Measurements from ENCODE around the gene LMO4. TPM values are rescaled to one million over a fixed set of nuclear protein-coding genes. Genes with fewer than 3 reads are reported as not detected.

Gene LMO4
- total RNA-seq, 1 donor: 61.9 TPM

- DNase-seq (ENCODE audit: insufficient read length, low spot score, missing footprints): no peak
- Histone ChIP-seq H3K4me2 (ENCODE audit: insufficient read depth, low read length) (no peak overlapping the region), H2AFZ (ENCODE audit: low read length) (no peak overlapping the region), H3K79me2 (ENCODE audit: insufficient read depth, low read length) (no peaks in the 10 kb centered on the region), H3K27ac (ENCODE audit: low read depth, low read length) (no peak overlapping the region), H3K36me3 (ENCODE audit: insufficient read depth, low read length) (no peaks in the 10 kb centered on the region), H3K9me3 (ENCODE audit: low read depth, low read length) (no peaks in the 10 kb centered on the region), H4K20me1 (ENCODE audit: insufficient read depth, low read length) (no peaks in the 10 kb centered on the region), H3K4me1 (ENCODE audit: insufficient read depth, low read length) (peaks cover 3% of the 10 kb centered on the region), H3K27me3 (ENCODE audit: insufficient read depth, low read length) (no peaks in the 10 kb centered on the region), H3K4me3 (ENCODE audit: insufficient read depth, low read length) (no peak overlapping the region)
- TF ChIP-seq CTCF (IDR thresholded peaks at IDR 0.05; ENCODE audit: extremely low read depth, low read depth, low read length): no peak
Observed at GRCh38 chr1:87291107-87291506, 37.6 kb upstream of the LMO4 start.

- no peaks in the 10 kb centered on the region for H4K20me1 ChIP-seq (ENCODE audit: insufficient read depth, low read length)
- peaks cover 3% of the 10 kb centered on the region for H3K4me1 ChIP-seq (ENCODE audit: insufficient read depth, low read length)
- no peaks in the 10 kb centered on the region for H3K79me2 ChIP-seq (ENCODE audit: insufficient read depth, low read length)
- no peaks in the 10 kb centered on the region for H3K27me3 ChIP-seq (ENCODE audit: insufficient read depth, low read length)
- peak; percentile 80 for TF ChIP-seq CTCF (IDR thresholded peaks at IDR 0.05; ENCODE audit: extremely low read depth, low read depth, low read length)
- no peak overlapping the region for H3K27ac ChIP-seq (ENCODE audit: low read depth, low read length)
- no peak overlapping the region for H3K4me3 ChIP-seq (ENCODE audit: insufficient read depth, low read length)
- DNase-seq (ENCODE audit: insufficient read length, low spot score, missing footprints): no peak
- no peak overlapping the region for H3K4me2 ChIP-seq (ENCODE audit: insufficient read depth, low read length)
- no peak overlapping the region for H2AFZ ChIP-seq (ENCODE audit: low read length)
- H3K36me3 ChIP-seq (ENCODE audit: insufficient read depth, low read length): no peaks in the 10 kb centered on the region
- no peaks in the 10 kb centered on the region for H3K9me3 ChIP-seq (ENCODE audit: low read depth, low read length)
Observed at GRCh38 chr1:87292684-87293493, 35.8 kb upstream of the LMO4 start.

GRCh38 chr1:87294633-87295032 lies 34.0 kb upstream of the LMO4 start:
- H3K4me3 ChIP-seq (ENCODE audit: insufficient read depth, low read length): no peak overlapping the region
- peaks cover 3% of the 10 kb centered on the region for H3K4me1 ChIP-seq (ENCODE audit: insufficient read depth, low read length)
- H3K4me2 ChIP-seq (ENCODE audit: insufficient read depth, low read length): no peak overlapping the region
- no peak for TF ChIP-seq CTCF (IDR thresholded peaks at IDR 0.05; ENCODE audit: extremely low read depth, low read depth, low read length)
- no peaks in the 10 kb centered on the region for H3K79me2 ChIP-seq (ENCODE audit: insufficient read depth, low read length)
- H3K27ac ChIP-seq (ENCODE audit: low read depth, low read length): no peak overlapping the region
- H3K9me3 ChIP-seq (ENCODE audit: low read depth, low read length): no peaks in the 10 kb centered on the region
- no peaks in the 10 kb centered on the region for H3K36me3 ChIP-seq (ENCODE audit: insufficient read depth, low read length)
- no peak overlapping the region for H2AFZ ChIP-seq (ENCODE audit: low read length)
- H4K20me1 ChIP-seq (ENCODE audit: insufficient read depth, low read length): no peaks in the 10 kb centered on the region
- H3K27me3 ChIP-seq (ENCODE audit: insufficient read depth, low read length): no peaks in the 10 kb centered on the region
- no peak for DNase-seq (ENCODE audit: insufficient read length, low spot score, missing footprints)

- peaks cover 3% of the 10 kb centered on the region for H3K4me1 ChIP-seq (ENCODE audit: insufficient read depth, low read length)
- TF ChIP-seq CTCF (IDR thresholded peaks at IDR 0.05; ENCODE audit: extremely low read depth, low read depth, low read length): no peak
- H3K9me3 ChIP-seq (ENCODE audit: low read depth, low read length): no peaks in the 10 kb centered on the region
- H2AFZ ChIP-seq (ENCODE audit: low read length): peak overlapping the region; percentile 22
- H3K36me3 ChIP-seq (ENCODE audit: insufficient read depth, low read length): no peaks in the 10 kb centered on the region
- H4K20me1 ChIP-seq (ENCODE audit: insufficient read depth, low read length): no peaks in the 10 kb centered on the region
- no peak overlapping the region for H3K4me3 ChIP-seq (ENCODE audit: insufficient read depth, low read length)
- H3K79me2 ChIP-seq (ENCODE audit: insufficient read depth, low read length): no peaks in the 10 kb centered on the region
- H3K4me2 ChIP-seq (ENCODE audit: insufficient read depth, low read length): peak overlapping the region; percentile 23
- DNase-seq (ENCODE audit: insufficient read length, low spot score, missing footprints): no peak
- H3K27me3 ChIP-seq (ENCODE audit: insufficient read depth, low read length): no peaks in the 10 kb centered on the region
- no peak overlapping the region for H3K27ac ChIP-seq (ENCODE audit: low read depth, low read length)
Observed at GRCh38 chr1:87295445-87296110, 33.1 kb upstream of the LMO4 start.

Data from osteoblast (primary cell).